ENCODE data around the gene MEX3A. TPM values are rescaled to one million over a fixed set of nuclear protein-coding genes. Genes with fewer than 3 reads are reported as not detected.
"Not testable (repeated sequence)": the region's sequence is repeated elsewhere in the genome, so short reads cannot be mapped to it uniquely, and the experiment has no call there.

Gene MEX3A
- total RNA-seq, 1 experiment from 2014 or later = 13.3 TPM

DNA sequence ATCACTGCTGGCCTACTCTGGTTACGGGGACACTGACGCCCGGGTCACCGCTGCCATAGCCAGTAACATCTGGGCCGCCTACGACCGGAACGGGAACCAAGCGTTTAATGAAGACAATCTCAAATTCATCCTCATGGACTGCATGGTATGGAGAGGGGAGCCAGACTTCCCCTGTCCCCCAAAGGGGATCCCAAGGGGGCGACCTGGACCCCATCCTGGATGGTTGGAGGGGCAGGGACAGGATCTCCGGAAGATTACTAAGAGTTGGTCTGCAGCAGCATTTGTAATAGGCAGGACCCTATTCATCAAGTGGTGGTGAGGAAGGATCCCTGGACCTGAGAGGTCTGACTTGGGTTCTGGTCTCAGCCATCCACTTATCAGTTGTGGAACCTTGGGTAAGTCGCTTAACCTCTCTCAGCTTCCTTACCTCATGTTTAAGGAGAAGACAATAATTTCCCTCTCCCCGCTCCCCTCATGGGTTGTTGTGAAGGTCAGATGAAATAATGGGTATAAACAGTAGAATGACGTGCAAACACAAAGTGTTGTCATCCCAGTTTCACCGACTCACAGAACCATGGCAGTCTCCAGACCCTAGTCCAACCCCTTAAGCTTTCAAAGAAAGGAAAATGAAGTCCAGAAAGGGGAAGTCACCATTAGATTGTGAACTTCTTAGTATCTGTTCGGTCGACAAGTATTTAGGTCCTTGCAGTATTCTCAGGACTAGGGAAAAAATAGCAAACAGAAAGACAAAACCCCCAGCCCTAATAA lies 26.8 kb downstream of the MEX3A start:
- no peak for DNase-seq (ENCODE audit: low spot score)

DNA sequence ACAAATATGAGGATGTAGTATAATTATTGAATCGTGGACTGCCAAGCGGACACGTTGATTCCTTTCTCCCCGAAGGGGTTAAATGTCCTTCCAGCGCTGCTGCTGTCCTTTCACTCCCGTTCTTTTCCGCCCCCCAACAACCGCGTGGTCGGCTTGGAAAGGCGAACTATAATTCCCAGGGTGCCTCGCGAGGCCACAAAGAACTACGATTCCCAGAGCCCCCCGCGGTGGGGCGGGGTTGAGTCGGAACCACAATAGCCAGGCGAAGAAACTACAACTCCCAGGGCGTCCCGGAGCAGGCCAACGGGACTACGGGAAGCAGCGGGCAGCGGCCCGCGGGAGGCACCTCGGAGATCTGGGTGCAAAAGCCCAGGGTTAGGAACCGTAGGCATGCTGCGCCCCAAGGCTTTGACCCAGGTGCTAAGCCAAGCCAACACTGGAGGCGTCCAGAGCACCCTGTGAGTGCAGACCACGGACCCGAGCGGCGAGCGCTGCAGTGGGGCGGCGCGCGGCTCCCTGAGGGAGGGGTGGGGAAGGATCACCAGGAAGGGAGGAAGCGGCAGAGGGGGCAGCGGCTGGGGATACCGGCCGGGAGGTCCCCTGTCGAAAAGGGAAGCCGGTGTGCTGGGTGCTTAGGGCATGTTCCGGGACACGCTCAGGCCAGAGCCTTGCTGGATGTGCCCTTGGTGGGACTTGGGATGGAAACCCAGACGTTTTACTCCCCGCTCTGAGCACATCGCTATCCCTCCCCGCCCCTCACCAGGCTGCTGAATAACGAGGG lies 27.6 kb downstream of the MEX3A start, which contains the start of gene LAMTOR2:
Gene LAMTOR2 (plus strand): TSS at position 283 of the 781 bp plus-strand sequence. CDS start 108 bp downstream, at position 391.
- DNase-seq (ENCODE audit: low spot score) = peak; percentile 98

DNA sequence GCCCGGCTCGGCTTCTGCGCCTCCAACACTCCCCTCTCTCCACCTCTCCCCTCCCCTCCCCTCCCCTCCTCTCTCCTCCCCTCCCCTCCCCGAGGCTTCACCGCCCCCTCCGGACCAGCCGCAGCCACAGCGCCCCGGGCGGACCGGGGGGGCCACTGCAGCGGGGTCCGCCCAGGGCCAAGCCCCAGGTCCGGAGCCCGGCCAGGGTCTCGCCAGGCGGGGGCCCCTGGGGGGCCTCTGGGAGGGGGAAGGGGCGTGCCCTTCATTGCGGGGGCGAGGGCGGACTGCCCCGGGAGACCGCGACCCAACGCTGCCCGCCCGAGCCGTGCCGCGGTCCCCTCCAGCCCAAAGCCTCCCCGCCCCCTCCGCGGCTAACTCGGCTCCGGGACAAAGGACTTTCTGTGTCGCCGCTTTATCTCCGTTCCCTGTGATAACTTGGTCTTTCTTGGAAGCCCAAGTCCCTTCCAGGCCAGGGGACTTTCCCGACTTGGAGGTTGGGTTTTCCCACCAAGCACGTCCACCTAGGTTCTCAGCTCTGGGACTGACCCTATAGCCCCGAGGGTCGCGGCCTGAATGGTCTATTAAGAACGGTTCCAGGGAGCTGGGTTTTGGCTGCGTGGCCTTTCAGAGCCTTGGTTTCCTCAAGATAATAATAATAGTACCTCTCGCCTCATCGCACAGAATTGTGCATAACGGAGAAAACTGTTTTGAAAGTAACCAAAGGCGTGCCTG lies 28.3 kb downstream of the MEX3A start, which contains the start of gene UBQLN4:
Gene UBQLN4 (minus strand): TSS at position 31 of the 732 bp plus-strand sequence. CDS start 97 bp downstream, outside the sequence.
- peak; percentile 81 for DNase-seq (ENCODE audit: low spot score)

DNA sequence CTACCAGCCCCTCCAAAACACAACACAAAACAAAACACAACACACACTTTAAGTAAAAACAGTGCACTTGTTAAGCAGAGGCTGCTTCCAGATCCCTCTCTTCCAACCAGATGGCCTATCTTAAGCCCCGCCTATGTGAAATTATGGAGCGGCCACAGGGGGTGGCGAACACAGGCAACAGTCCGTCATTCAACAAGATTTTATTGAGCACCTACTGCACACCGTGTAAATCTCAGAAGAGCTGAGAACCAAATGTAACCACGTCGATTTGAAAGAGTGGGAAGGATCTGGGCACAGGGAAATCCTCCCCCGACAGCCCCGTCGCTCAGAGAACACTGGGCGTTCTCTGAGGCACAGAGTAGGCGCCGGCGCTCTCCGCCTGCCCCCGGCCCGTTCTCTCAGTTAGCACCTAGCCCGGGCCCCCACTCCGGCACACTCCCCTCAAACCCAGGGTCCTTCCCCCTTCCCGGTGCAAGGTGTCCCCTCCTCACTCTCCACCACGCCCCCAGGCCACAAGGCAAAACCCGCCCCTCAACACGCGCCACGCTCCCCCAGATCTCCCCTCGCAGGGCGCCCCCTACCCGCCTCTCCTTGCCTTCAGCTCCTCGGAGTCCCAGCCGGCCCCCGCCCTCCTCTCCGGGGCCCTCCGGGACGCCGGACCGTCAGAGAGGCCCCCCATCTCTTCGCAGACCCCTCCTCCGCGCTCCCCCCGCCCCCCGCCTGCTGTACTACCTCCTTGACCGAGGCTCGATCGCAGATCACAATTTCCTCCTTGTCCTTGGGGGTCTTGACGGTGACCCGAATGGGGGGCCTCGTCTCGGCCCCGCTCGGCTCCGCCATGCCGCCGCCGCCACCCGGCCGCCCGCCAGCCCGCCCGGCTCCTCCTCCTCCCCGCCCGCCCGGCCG lies 29.1 kb downstream of the MEX3A start:
- peak; percentile 72 for DNase-seq (ENCODE audit: low spot score)

DNA sequence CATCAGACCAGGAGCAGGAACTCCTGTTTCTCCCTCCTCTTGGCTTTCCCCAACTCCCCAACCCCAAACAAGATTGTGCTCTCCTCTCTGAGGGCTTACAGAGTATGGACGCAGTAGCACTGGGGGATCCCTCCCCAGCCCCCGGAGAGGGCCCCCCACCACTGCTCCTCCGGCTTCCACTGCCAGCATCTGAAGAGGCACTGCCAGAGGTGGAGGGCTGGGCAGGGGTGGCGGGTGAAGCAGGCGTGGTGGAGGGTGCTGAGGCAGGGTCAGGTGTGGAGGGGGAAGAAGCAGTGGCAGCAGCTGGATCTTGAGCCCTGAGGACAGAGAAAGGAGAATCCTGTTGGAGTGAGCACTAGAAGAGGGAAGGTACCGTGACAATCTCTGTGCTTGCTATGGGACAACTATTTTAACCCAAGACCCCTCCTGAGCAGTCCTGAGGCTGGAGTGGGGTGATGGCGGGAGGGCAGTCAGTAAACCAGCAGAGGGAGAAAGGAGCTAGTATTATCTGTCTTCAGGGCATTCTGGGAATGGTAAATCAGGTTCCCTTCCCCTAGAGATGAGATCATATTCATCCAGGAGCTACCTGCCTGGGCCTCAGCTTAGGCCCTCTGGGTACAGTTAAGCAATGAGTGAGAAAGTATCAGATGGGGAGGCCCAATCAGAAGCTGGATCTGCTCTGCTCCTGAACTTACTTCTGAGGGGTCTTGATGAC lies 31.1 kb downstream of the MEX3A start:
- no peak for DNase-seq (ENCODE audit: low spot score)

DNA sequence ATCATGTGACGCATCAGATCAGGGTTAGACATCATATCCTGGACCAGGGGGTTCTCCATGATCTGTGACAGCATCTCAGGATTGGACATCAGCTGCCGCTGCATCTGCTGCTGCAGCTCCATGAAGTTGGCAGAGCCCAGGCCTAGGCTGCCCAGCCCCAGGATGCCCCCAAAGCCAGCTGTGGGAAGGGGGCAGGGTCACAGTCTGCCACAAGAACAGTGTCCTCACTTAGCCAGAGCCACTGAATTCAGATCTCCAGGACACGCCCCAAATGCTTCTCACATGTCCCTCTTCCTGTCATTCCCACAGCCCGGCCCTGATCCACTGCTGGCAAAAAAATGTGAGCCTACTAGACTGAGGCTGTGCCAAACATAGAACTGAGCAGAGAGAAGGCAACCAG lies 31.9 kb downstream of the MEX3A start:
- no peak for DNase-seq (ENCODE audit: low spot score)

DNA sequence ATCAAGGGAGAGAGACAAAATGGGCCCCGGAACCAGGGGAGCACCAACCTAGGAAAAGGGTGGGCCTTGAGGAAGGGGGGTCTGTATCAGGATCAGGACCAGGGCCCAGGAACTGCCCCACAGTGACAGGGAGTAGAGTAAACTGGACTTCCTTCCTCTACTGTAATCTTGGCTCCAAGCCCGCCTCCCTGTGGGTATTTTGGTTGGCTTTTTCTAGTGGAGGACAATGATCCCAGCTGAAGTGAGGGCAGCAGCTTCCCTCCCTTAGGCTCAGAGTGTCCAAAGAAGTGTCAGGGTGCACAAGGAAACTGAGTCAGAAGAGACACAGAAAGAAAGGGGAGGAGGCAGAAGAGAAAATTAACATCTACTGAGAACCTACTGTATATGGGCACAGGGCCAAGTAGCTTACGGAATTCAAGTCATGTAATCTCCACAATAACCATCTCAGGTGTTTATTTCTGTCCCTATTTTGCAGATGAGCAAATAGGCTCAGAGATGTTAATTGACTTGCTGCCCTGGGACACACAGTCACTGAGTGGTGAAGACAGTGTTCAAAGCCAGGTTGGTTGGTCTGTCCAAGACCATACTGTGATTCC lies 33.5 kb downstream of the MEX3A start:
- DNase-seq (ENCODE audit: low spot score) = no peak

DNA sequence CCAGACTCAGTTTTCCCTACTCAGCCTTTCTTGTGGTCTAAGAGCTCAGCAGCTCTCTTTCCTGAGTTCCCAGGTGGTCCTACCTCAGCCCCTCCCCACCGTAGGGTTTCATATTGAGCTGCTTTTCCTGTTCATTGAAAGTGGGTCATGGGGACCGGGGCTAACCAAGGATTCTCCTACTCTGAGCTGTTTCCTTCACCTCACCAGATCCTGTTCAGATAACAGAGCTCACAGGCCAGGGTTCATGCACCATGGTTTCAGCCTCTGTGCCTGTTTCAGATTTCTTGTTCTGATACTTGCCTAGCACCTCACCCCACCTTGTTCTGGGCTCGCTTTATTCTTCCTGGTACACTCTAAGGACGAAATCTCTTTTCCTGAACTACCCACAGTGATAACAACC lies 37.2 kb downstream of the MEX3A start:
- no peak for DNase-seq (ENCODE audit: low spot score)

DNA sequence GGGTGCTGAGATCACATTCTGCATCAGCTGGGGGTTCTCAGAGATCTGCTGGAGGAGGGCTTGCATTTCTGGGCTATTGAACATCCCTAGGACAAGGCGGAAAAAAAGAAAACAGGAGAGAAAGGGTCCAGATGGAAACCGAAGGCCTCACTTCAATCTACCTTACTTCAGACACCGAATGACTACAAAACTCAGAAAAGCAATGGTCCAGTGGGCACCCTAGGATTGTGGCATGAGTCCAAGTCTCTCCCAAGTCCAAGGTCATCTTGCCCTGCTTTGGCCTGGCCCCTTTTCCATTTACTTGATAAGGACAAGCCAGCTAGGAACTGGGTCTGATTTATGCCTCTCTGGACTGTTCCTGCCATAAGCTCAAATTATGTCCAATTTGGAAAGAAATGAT lies 39.4 kb downstream of the MEX3A start:
- no peak for DNase-seq (ENCODE audit: low spot score)

DNA sequence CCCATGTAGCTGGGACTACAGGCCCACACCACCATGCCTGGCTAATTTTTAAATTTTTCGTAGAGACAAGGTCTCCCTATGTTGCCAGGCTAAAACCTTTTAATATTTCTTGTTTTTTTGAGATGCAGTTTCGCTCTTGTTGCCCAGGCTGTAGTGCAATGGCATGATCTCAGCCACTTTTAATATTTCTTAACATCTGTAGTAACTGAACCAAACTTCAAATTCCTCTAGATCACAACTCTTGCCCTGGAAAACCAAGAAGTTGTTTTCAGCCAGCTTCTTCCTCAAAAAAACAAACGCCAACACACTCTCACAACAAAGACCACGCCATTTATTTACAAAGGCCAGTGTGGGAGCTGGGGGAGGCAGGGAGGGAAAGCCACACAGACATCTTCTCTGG lies 47.3 kb downstream of the MEX3A start:
- DNase-seq (ENCODE audit: low spot score) = not testable (repeated sequence)

DNA sequence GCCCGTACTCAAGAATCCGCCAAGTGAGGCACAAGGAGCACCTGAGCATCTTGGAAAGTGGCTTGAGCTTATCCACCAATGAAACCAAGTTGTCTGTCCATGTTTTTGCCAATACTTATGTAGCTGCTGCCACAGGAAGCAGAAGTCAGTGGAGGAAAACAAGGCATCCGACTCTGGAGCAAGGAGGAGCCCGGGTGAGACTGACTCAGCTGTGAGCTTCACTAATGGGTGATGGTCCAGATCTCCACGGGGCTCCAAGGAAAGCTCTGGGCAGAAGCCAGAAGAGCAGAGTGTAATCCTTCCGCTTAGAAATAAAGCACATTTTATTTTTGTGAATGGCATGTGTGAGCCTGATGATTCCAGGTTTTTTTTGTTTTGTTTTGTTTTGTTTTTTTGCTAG lies 49.3 kb downstream of the MEX3A start:
- no peak for DNase-seq (ENCODE audit: low spot score)

DNA sequence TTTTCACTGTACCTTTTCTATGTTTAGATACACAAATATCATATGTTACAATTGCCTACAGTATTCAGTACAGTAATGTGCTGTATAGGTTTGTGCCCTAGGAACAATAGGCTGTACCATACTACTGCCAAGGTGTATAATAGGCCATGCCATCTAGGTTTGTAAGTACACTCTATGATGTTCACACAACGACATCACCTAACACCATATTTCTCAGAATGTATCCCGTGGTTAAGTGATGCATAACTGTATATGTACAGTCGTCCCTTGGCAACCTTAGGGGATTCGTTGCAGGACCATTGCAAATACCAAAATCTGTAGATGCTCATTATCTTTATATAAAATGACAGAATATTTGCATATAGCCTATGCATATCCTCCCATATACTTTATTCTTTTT lies 55.7 kb downstream of the MEX3A start:
- no peak for DNase-seq (ENCODE audit: low spot score)

DNA sequence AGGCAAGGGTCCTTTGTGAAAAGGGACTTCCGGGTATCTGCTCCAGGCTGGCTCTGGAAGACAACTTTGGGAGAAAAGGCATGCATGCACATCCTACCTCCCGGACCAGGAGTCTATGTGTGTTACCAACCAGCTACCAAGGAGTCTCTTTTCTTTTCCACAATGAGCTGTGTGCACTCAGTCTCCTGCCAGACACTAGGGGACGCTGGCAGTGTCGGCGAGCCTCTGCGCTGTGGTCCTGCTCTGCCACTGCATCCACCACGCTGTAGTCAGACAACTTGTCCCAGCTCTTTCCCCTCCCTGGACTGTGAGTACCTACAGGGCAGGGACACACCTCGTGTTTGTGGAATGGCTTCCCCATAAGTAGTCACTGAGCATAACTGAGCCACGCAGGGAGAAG lies 56.4 kb downstream of the MEX3A start:
- DNase-seq (ENCODE audit: low spot score) = peak; percentile 76

DNA sequence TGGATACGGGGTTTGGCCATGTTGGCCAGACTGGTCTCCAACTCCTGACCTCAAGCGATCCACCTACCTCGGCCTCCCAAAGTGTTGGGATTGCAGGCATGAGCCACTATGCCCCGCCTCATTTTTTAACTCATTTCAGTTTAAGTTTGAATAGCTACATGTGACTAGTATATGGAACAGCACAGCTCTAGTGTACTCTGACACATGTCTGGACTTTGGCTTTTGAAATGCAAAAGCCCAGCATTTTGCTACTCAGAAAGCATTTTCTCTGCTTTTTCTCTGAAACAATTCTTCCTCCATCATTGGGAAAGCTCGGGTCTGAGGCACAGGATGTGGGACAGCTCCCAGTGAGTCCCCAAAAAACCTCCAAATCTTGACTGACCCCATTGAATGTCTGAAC lies 57.5 kb downstream of the MEX3A start:
- no peak for DNase-seq (ENCODE audit: low spot score)

Other genes starting within 250 kb of the MEX3A start
- 17.6 and 18.0 TPM in 2 replicates for gene GON4L, start 225.3 kb downstream of the MEX3A start, total RNA-seq (2014; rRNA removed; shearing (Covaris generic))
- gene SYT11, start 222.9 kb downstream of the MEX3A start, total RNA-seq (2014; rRNA removed; shearing (Covaris generic)) = not detected in 2 replicates
- 6.5 and 14.8 TPM in 2 replicates for gene RIT1, start 171.1 kb downstream of the MEX3A start, total RNA-seq (2014; rRNA removed; shearing (Covaris generic))
- 44.4 and 53.6 TPM in 2 replicates for gene KHDC4, start 148.1 kb downstream of the MEX3A start, total RNA-seq (2014; rRNA removed; shearing (Covaris generic))
- gene RXFP4, start 140.8 kb downstream of the MEX3A start, total RNA-seq (2014; rRNA removed; shearing (Covaris generic)) = 0.47 and 3.1 TPM in 2 replicates
- gene ARHGEF2, start 103.9 kb downstream of the MEX3A start, total RNA-seq (2014; rRNA removed; shearing (Covaris generic)) = 150 and 179 TPM in 2 replicates
- gene SSR2, start 61.5 kb downstream of the MEX3A start, total RNA-seq (2014; rRNA removed; shearing (Covaris generic)) = 227 and 261 TPM in 2 replicates
- gene UBQLN4, start 28.7 kb downstream of the MEX3A start, total RNA-seq (2014; rRNA removed; shearing (Covaris generic)) = 35.7 and 41.0 TPM in 2 replicates
- gene LAMTOR2, start 27.7 kb downstream of the MEX3A start, total RNA-seq (2014; rRNA removed; shearing (Covaris generic)) = 108 and 130 TPM in 2 replicates
- gene RAB25, start 21.3 kb downstream of the MEX3A start, total RNA-seq (2014; rRNA removed; shearing (Covaris generic)) = 163 and 185 TPM in 2 replicates
- 1,664 and 1,875 TPM in 2 replicates for gene LMNA, start 32.2 kb upstream of the MEX3A start, total RNA-seq (2014; rRNA removed; shearing (Covaris generic))
- gene SEMA4A, start 71.1 kb upstream of the MEX3A start, total RNA-seq (2014; rRNA removed; shearing (Covaris generic)) = 5.1 and 11.6 TPM in 2 replicates
- 15.3 and 21.6 TPM in 2 replicates for gene SLC25A44, start 111.6 kb upstream of the MEX3A start, total RNA-seq (2014; rRNA removed; shearing (Covaris generic))
- gene PMF1, start 130.5 kb upstream of the MEX3A start, total RNA-seq (2014; rRNA removed; shearing (Covaris generic)) = 111 and 122 TPM in 2 replicates
- 0.23 and 0.34 TPM in 2 replicates for gene BGLAP, start 159.7 kb upstream of the MEX3A start, total RNA-seq (2014; rRNA removed; shearing (Covaris generic))
- gene PAQR6, start 165.6 kb upstream of the MEX3A start, total RNA-seq (2014; rRNA removed; shearing (Covaris generic)) = 6.5 and 7.0 TPM in 2 replicates
- 135 and 146 TPM in 2 replicates for gene SMG5, start 200.4 kb upstream of the MEX3A start, total RNA-seq (2014; rRNA removed; shearing (Covaris generic))
- 4.4 and 5.6 TPM in 2 replicates for gene TMEM79, start 201.9 kb upstream of the MEX3A start, total RNA-seq (2014; rRNA removed; shearing (Covaris generic))
- 75.3 and 78.6 TPM in 2 replicates for gene GLMP, start 213.2 kb upstream of the MEX3A start, total RNA-seq (2014; rRNA removed; shearing (Covaris generic))
- not detected in 2 replicates for gene VHLL, start 216.8 kb upstream of the MEX3A start, total RNA-seq (2014; rRNA removed; shearing (Covaris generic))

All from HT-29 (cell line).